ENCODE measurements around the gene E2F6. TPM values are rescaled to one million over a fixed set of nuclear protein-coding genes. Genes with fewer than 3 reads are reported as not detected.
A peak's percentile ranks its signal among the peaks of the same experiment; 100 is the strongest.

The E2F6 gene
- total RNA-seq, 1 donor from 2014 or later = 20.3 TPM

- intact Hi-C loops (cut with micrococcal nuclease) = loop anchor here (10.0 kb wide), 1 partner anchor 624 kb away; no protein-coding TSS in a partner anchor
- Mint-ChIP-seq H3K9me3 (no peaks in the 10 kb centered on the region), H3K36me3 (ENCODE audit: low read depth) (peaks cover 14% of the 10 kb centered on the region), H3K27me3 (no peaks in the 10 kb centered on the region), H3K4me1 (peaks cover 25% of the 10 kb centered on the region), H3K27ac (no peak overlapping the region), H3K4me3 (no peak overlapping the region)
- DNase-seq = no peak
Measured at GRCh38 chr2:11458753-11459152, 7.2 kb downstream of the E2F6 start.

- no peaks in the 10 kb centered on the region for H3K9me3 Mint-ChIP-seq
- intact Hi-C loops (cut with micrococcal nuclease) = loop anchor here (10.0 kb wide), 1 partner anchor 623 kb away; no protein-coding TSS in a partner anchor
- no peak overlapping the region for H3K4me3 Mint-ChIP-seq
- no peaks in the 10 kb centered on the region for H3K27me3 Mint-ChIP-seq
- H3K36me3 Mint-ChIP-seq (ENCODE audit: low read depth) = peaks cover 15% of the 10 kb centered on the region
- no peak for DNase-seq
- peak overlapping the region; percentile 1 for H3K27ac Mint-ChIP-seq
- peaks cover 24% of the 10 kb centered on the region for H3K4me1 Mint-ChIP-seq
Measured at GRCh38 chr2:11457935-11458334, 8.0 kb downstream of the E2F6 start.

- intact Hi-C loops (cut with micrococcal nuclease) = loop anchor here (10.0 kb wide), 1 partner anchor 621 kb away; no protein-coding TSS in a partner anchor
- DNase-seq = no peak
- Mint-ChIP-seq H3K4me3 (no peak overlapping the region), H3K4me1 (peaks cover 19% of the 10 kb centered on the region), H3K27me3 (no peaks in the 10 kb centered on the region), H3K27ac (no peak overlapping the region), H3K9me3 (no peaks in the 10 kb centered on the region), H3K36me3 (ENCODE audit: low read depth) (peaks cover 21% of the 10 kb centered on the region)
Measured at GRCh38 chr2:11456251-11456650, 9.7 kb downstream of the E2F6 start.

DNA sequence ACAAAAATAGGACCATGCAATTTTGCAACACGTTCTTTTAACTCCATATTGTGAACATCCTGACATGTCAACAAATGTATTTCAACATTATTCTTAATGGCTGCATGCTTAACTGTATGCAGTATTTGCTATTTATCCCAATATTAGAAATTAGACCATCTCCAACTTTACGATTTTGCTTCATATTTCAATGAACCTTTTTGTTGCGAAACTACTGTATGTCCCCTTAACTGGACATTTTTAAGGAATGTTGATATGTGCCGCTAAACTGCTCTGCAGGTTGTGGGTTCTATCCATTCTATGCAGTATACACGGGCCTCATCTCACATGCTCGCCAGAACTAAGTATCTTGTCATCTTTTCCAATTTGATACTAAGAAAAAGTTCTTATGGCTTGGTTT is 11.1 kb downstream of the E2F6 start:
- Mint-ChIP-seq H3K4me3 (no peak overlapping the region), H3K27ac (no peak overlapping the region), H3K27me3 (no peaks in the 10 kb centered on the region), H3K9me3 (no peaks in the 10 kb centered on the region), H3K4me1 (peaks cover 19% of the 10 kb centered on the region), H3K36me3 (ENCODE audit: low read depth) (peaks cover 28% of the 10 kb centered on the region)
- intact Hi-C loops (cut with micrococcal nuclease) = loop anchor here (10.0 kb wide), 1 partner anchor 620 kb away; no protein-coding TSS in a partner anchor
- no peak for DNase-seq

DNA sequence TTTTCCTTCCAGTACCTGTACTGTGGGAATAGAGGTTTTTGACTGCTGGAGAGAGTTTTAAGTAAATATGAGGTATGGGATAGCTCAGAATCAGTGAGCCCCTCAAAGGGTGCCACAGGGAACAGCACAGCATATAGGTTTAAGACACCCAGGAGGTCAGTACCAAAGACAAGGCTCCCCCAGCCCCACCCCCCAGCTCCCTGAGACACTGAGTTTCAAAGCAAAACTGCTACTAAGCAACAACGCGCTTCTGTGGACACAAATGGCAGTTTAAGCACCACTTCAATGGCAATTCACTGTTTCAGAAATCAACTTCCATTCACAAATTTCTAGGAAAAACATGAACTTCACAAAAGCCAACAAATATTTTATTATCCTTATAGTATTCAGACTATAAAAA is 15.2 kb downstream of the E2F6 start:
- Mint-ChIP-seq H3K9me3 (no peaks in the 10 kb centered on the region), H3K4me3 (no peak overlapping the region), H3K27me3 (no peaks in the 10 kb centered on the region), H3K4me1 (peaks cover 5% of the 10 kb centered on the region), H3K36me3 (ENCODE audit: low read depth) (peaks cover 37% of the 10 kb centered on the region), H3K27ac (no peak overlapping the region)
- intact Hi-C loops (cut with micrococcal nuclease) = loop anchor here (10.0 kb wide), 1 partner anchor 616 kb away; no protein-coding TSS in a partner anchor
- no peak for DNase-seq

DNA sequence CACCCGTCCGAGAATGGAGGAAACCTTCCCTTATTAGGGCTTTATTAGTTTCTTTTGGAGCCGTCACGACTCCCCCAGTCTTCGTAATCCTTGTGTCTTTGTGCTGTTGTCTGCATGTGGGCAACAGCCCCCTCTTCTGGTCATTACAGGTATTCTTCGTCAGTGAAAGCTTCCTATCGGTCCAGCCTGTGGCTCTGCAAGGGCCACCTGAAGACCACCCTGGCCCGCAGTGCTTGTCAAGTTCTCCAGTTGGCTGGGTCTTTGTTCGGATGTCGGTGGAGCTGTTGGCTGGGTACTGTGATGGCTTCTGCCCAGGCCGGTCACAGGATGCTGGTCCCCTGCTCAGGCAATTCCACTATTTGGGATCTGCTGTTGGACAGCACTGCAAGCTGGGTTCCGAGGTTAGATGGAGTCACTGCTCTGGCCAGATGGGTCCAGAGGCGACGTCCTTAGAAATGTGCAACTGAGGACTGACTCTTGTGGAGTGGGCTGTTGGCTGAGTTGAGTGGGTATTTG is 19.2 kb downstream of the E2F6 start:
- intact Hi-C loops (cut with micrococcal nuclease) = loop anchor here (1.0 to 5.0 kb wide), 2 partner anchors 214 to 314 kb away; no protein-coding TSS in a partner anchor
- Mint-ChIP-seq H3K27ac (no peak overlapping the region), H3K4me3 (no peak overlapping the region), H3K9me3 (peaks cover 6% of the 10 kb centered on the region), H3K4me1 (no peaks in the 10 kb centered on the region), H3K36me3 (ENCODE audit: low read depth) (peaks cover 50% of the 10 kb centered on the region), H3K27me3 (no peaks in the 10 kb centered on the region)
- peak; percentile 85 for DNase-seq

DNA sequence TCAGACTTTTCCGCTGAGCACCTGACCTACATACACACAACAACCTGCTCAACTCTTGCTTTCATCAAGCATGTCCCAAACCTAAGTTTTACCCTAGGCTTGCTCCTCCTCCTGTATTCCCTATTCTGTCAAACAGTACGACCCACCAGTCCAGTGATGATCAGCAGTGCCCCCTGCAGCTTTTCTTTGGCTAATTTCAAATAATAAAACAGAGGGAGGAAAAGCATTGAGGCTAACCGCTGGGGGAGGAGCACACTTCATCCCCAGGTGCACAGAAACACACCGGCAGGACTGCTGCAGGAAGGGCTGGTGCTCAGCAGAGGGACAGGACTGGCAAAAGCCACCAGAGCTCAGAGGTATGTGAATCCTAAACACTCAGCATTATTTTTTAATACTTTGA is 21.2 kb downstream of the E2F6 start:
- intact Hi-C loops (cut with micrococcal nuclease) = loop anchor here (5.0 kb wide), 1 partner anchor 212 kb away; no protein-coding TSS in a partner anchor
- Mint-ChIP-seq H3K4me1 (no peaks in the 10 kb centered on the region), H3K27ac (no peak overlapping the region), H3K9me3 (peaks cover 13% of the 10 kb centered on the region), H3K4me3 (no peak overlapping the region), H3K36me3 (ENCODE audit: low read depth) (peaks cover 55% of the 10 kb centered on the region), H3K27me3 (no peaks in the 10 kb centered on the region)
- DNase-seq = no peak

DNA sequence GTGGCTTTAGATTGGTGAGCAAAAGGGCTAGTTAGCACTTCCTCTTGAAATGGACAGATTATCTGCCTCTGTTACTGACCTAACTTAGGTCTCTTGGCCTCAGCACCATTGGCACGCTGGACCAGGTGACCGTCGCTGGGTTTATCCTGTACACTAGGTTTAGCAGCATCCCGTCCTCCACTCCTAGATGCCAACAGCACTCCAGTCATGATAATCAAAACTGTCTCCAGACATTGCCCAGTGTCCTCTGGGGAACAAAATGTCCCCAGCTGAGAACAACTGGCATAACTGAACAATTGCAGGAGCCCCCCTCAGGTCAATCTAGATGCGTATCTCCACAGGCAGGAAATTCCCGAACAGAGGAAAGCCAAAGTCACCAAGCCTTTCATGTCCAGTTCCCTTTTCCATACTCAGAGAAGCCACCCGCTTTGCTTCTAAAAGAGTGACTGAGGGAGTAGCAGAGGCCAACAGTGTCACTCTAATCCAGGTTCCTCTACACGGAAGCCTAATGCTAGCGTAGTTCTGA is 27.3 kb downstream of the E2F6 start:
- intact Hi-C loops (cut with micrococcal nuclease) = no loop called here
- H3K27me3 Mint-ChIP-seq = no peaks in the 10 kb centered on the region
- H3K9me3 Mint-ChIP-seq = peaks cover 16% of the 10 kb centered on the region
- H3K4me3 Mint-ChIP-seq = no peak overlapping the region
- DNase-seq = no peak
- peaks cover 30% of the 10 kb centered on the region for H3K36me3 Mint-ChIP-seq (ENCODE audit: low read depth)
- no peak overlapping the region for H3K27ac Mint-ChIP-seq
- H3K4me1 Mint-ChIP-seq = no peaks in the 10 kb centered on the region

GRCh38 chr2:11437602-11438001 is 28.4 kb downstream of the E2F6 start:
- H3K4me1 Mint-ChIP-seq = no peaks in the 10 kb centered on the region
- H3K9me3 Mint-ChIP-seq = peaks cover 10% of the 10 kb centered on the region
- peaks cover 21% of the 10 kb centered on the region for H3K36me3 Mint-ChIP-seq (ENCODE audit: low read depth)
- intact Hi-C loops (cut with micrococcal nuclease) = no loop called here
- DNase-seq = no peak
- H3K27me3 Mint-ChIP-seq = no peaks in the 10 kb centered on the region
- no peak overlapping the region for H3K4me3 Mint-ChIP-seq
- no peak overlapping the region for H3K27ac Mint-ChIP-seq

DNA sequence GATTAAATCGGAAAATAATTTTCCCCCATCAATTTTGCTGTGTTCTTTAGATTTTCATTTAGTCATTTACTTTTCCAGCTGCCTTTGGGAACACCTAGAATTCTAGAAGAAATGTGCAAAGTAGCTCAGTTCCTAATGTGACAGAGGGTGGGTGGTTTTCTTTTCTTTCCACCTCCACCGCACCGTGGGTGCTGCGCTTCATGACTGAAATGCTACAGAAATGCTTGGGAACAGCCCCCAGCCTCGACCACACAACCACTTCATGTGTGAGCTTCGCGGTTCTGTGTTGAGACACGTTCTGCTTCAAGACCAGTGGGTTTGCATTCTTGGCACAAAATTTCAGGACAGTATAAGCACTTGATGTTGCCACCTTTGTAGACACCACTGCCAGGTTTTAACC is 30.9 kb downstream of the E2F6 start:
- no peak for DNase-seq
- Mint-ChIP-seq H3K9me3 (peaks cover 3% of the 10 kb centered on the region), H3K27me3 (no peaks in the 10 kb centered on the region), H3K4me3 (no peak overlapping the region), H3K36me3 (ENCODE audit: low read depth) (peaks cover 2% of the 10 kb centered on the region), H3K27ac (no peak overlapping the region), H3K4me1 (no peaks in the 10 kb centered on the region)
- intact Hi-C loops (cut with micrococcal nuclease) = no loop called here

GRCh38 chr2:11434443-11434842 is 31.5 kb downstream of the E2F6 start:
- Mint-ChIP-seq H3K27me3 (no peaks in the 10 kb centered on the region), H3K27ac (no peak overlapping the region), H3K9me3 (peaks cover 3% of the 10 kb centered on the region), H3K36me3 (ENCODE audit: low read depth) (no peaks in the 10 kb centered on the region), H3K4me1 (no peaks in the 10 kb centered on the region), H3K4me3 (no peak overlapping the region)
- intact Hi-C loops (cut with micrococcal nuclease) = no loop called here
- no peak for DNase-seq

DNA sequence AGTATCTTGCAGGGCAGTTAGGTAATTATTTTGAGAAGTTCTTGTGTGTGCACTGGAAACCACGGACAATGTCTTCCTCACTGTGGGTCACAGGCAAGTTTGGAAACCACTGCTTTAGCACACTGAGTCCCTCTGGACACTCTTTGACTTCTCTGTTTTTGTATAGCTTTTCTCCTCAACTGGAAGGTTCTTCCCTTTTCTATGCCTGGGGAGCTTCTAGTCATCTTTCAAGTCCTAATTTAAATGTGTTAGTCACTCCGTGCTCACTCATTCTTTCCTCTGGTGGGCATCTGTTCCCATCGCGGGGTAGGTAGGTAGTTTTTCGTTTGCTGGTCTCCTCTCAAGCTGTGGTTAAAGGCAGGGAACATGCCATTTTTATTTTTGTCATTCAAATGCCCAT is 32.1 kb downstream of the E2F6 start:
- Mint-ChIP-seq H3K9me3 (peaks cover 3% of the 10 kb centered on the region), H3K36me3 (ENCODE audit: low read depth) (no peaks in the 10 kb centered on the region), H3K4me3 (no peak overlapping the region), H3K27me3 (no peaks in the 10 kb centered on the region), H3K4me1 (no peaks in the 10 kb centered on the region), H3K27ac (no peak overlapping the region)
- no peak for DNase-seq
- intact Hi-C loops (cut with micrococcal nuclease) = no loop called here

GRCh38 chr2:11430729-11431128 is 35.2 kb downstream of the E2F6 start:
- Mint-ChIP-seq H3K27ac (no peak overlapping the region), H3K36me3 (ENCODE audit: low read depth) (no peaks in the 10 kb centered on the region), H3K27me3 (no peaks in the 10 kb centered on the region), H3K4me3 (no peak overlapping the region), H3K4me1 (no peaks in the 10 kb centered on the region), H3K9me3 (peaks cover 3% of the 10 kb centered on the region)
- no peak for DNase-seq
- intact Hi-C loops (cut with micrococcal nuclease) = no loop called here

DNA sequence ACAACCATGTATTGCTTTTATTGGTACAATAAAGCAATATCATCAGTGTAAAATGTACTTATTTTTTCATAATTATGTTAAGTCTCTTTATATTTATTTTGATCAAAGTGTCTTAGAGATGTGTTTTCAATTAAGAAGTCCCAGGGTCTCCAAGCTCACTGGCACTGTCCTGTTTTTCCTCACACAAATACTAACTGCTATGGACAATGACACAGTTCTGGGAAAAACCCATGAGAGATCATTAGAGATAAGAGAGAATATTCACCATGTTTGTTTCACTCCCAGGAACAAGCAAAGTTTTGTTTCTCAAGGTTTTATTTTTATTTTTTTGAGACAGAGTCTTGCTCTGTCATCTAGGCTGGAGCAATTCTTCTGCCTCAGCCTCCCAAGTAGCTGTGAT is 38.7 kb downstream of the E2F6 start:
- no peaks in the 10 kb centered on the region for H3K9me3 Mint-ChIP-seq
- H3K27ac Mint-ChIP-seq = no peak overlapping the region
- intact Hi-C loops (cut with micrococcal nuclease) = no loop called here

More for the DNA sequence above, 38.7 kb downstream of the E2F6 start:
- H3K4me1 Mint-ChIP-seq = no peaks in the 10 kb centered on the region
- no peak overlapping the region for H3K4me3 Mint-ChIP-seq
- DNase-seq = no peak
- H3K36me3 Mint-ChIP-seq (ENCODE audit: low read depth) = no peaks in the 10 kb centered on the region
- H3K27me3 Mint-ChIP-seq = no peaks in the 10 kb centered on the region

All from activated CD4-positive, alpha-beta T cell treated with anti-CD3 and anti-CD28 coated beads, Interleukin-2, amount 10 ng/mL, durations not matched to agents 24 days and 14 days (primary cell).